B cell (primary cell): Measurements from ENCODE around the gene MED12L. TPM values are rescaled to one million over a fixed set of nuclear protein-coding genes. Genes with fewer than 3 reads are reported as not detected.

Experiments
- ATAC-seq: fragments of 200-7000 bp; cut with Tn5 transposase; one replicate; pipeline ENCODE4 v1.10.0; 2021; ENCODE audit warnings: low read depth, mild to moderate bottlenecking, moderate number of reproducible peaks, moderate library complexity
- CTCF ChIA-PET: fragments of 350-600 bp; sonication (Branson Sonifier 250); formaldehyde crosslinking; loops from one replicate; lab custom pipeline; 2021; ENCODE audit warnings: antibody characterized with exemption, inconsistent platforms; lab: Charles Lee
- POLR2A ChIA-PET: fragments of 350-600 bp; sonication (Branson Sonifier 250); formaldehyde crosslinking; loops from one replicate; lab custom pipeline; 2021; ENCODE audit warnings: antibody characterized with exemption; lab: Charles Lee
- DNase-seq: peaks from one replicate; pipeline ENCODE4 v3.0.0; 2013
- H2AFZ ChIP-seq: 2 replicates; pipeline ENCODE4 v1.6.1; 2012; ENCODE audit warnings: mild to moderate bottlenecking, low read depth, low read length; ENCODE audit not compliant: insufficient read depth, poor library complexity, severe bottlenecking
- H3K27ac ChIP-seq, 2 donors: 1 replicate in 1 of 2; 2 replicates in 1 of 2; pipeline ENCODE4 v1.5.1; 2012 to 2013; ENCODE audit warnings: low read length in 2 of 2, mild to moderate bottlenecking in 2 of 2, moderate library complexity in 1 of 2
- H3K27me3 ChIP-seq, 4 experiments: fragments of 200-600 bp in 1 of 4; sonication (generic) in 1 of 4; replicated peaks in 1 of 4; 1 replicate in 2 of 4; 2 replicates in 2 of 4; pipeline versions ENCODE4 v1.6.1 to v1.7.0; 2013 to 2016; ENCODE audit warnings: low read length in 3 of 4, mild to moderate bottlenecking in 2 of 4, mixed read lengths in 1 of 4, moderate library complexity in 1 of 4; ENCODE audit not compliant: insufficient read depth in 4 of 4, control insufficient read depth in 3 of 4; ENCODE audit errors: control extremely low read depth in 1 of 4
- H3K36me3 ChIP-seq, 2 experiments: replicated peaks in 1 of 2; 1 replicate in 1 of 2; 2 replicates in 1 of 2; pipeline versions ENCODE4 v1.6.1 to v1.7.1; 2013; ENCODE audit warnings: low read length in 1 of 2; ENCODE audit not compliant: insufficient read depth in 2 of 2, control insufficient read depth in 1 of 2; ENCODE audit errors: control extremely low read depth in 1 of 2, extremely low read depth in 1 of 2
- H3K4me1 ChIP-seq, 2 donors: fragments of 200-600 bp in 1 of 2; sonication (generic) in 1 of 2; 1 replicate in 1 of 2; 2 replicates in 1 of 2; pipeline versions ENCODE4 v1.5.1 to v1.6.1; 2013 to 2017; ENCODE audit warnings: low read length in 2 of 2; ENCODE audit not compliant: control insufficient read depth in 2 of 2, insufficient read depth in 2 of 2
- H3K4me2 ChIP-seq: replicated peaks from 2 replicates; pipeline ENCODE3; 2012; ENCODE audit warnings: mild to moderate bottlenecking, low read depth, low read length; ENCODE audit not compliant: poor library complexity, severe bottlenecking
- H3K4me3 ChIP-seq, 5 experiments: fragments of 200-600 bp in 1 of 5; sonication (generic) in 1 of 5; 1 replicate in 3 of 5; 2 replicates in 2 of 5; pipeline versions ENCODE4 v1.5.1 to v1.7.0; 2011 to 2016; ENCODE audit warnings: low read length in 4 of 5, mild to moderate bottlenecking in 4 of 5, low read depth in 2 of 5, control low read depth in 1 of 5, moderate library complexity in 1 of 5; ENCODE audit not compliant: insufficient read depth in 1 of 5; ENCODE audit errors: control extremely low read depth in 1 of 5, extremely low read depth in 1 of 5
- H3K79me2 ChIP-seq: fragments of 200-600 bp; sonication (generic); one replicate; pipeline ENCODE4 v1.6.0; 2016; ENCODE audit warnings: low read length; ENCODE audit not compliant: control insufficient read depth, insufficient read depth
- H3K9ac ChIP-seq: fragments of 200-600 bp; sonication (generic); 2 replicates; pipeline ENCODE4 v1.6.1; 2017; ENCODE audit warnings: mild to moderate bottlenecking, low read length, moderate library complexity
- H3K9me3 ChIP-seq, 3 donors: one replicate each; pipeline versions ENCODE4 v1.6.1 to v1.7.1; 2013; ENCODE audit warnings: low read length in 2 of 3; ENCODE audit not compliant: control insufficient read depth in 2 of 3, insufficient read depth in 1 of 3; ENCODE audit errors: control extremely low read depth in 1 of 3
- H4K20me1 ChIP-seq: 2 replicates; pipeline ENCODE4 v1.6.0; 2012; ENCODE audit warnings: mild to moderate bottlenecking, low read length; ENCODE audit not compliant: insufficient read depth, control insufficient read depth, poor library complexity, severe bottlenecking
- H3K27ac Mint-ChIP-seq: one replicate; pipeline ENCODE4 v1.8.0; 2021; ENCODE audit warnings: mixed read lengths
- H3K27me3 Mint-ChIP-seq: one replicate; pipeline ENCODE4 v1.8.0; 2021; ENCODE audit warnings: mixed read lengths
- H3K4me1 Mint-ChIP-seq: one replicate; pipeline ENCODE4 v1.8.0; 2021; ENCODE audit warnings: mixed read lengths
- H3K4me3 Mint-ChIP-seq: one replicate; pipeline ENCODE4 v1.8.0; 2021; ENCODE audit warnings: mixed read lengths
- H3K9me3 Mint-ChIP-seq: one replicate; pipeline ENCODE4 v1.8.0; 2022; ENCODE audit warnings: mixed read lengths; ENCODE audit not compliant: insufficient read depth
- CTCF ChIP-seq: fragments of 200-600 bp; IDR thresholded peaks from one replicate; pipeline ENCODE4 v1.8.0; 2022; ENCODE audit warnings: antibody characterized with exemption, mild to moderate bottlenecking
- EZH2 ChIP-seq: IDR thresholded peaks from 2 replicates; pipeline ENCODE4 v1.6.1; 2012; ENCODE audit warnings: borderline replicate concordance, low read depth, mild to moderate bottlenecking, moderate library complexity, low read length; ENCODE audit not compliant: insufficient read depth, poor library complexity, severe bottlenecking
- WGBS: methylation state at CpG from one replicate; pipeline ENCODE4 v1.1.5; 2013; ENCODE audit warnings: missing lambda C conversion rate; ENCODE audit not compliant: insufficient coverage; 5-methylcytosine and 5-hydroxymethylcytosine counted together
- intact Hi-C: fragments of 100-400 bp; cut with micrococcal nuclease; formaldehyde crosslinking; loops from one replicate; pipeline ENCODE4 v1.10.0; 2022
- polyA plus RNA-seq: library from polyadenylated mRNA; depleted of rRNA; stranded (reverse); fragments of >200 nt; gene quantifications from 2 replicates; pipeline ENCODE4 v1.2.3, GENCODE V29; 2012
- total RNA-seq, 2 donors: library from RNA; stranded (reverse); fragments of 120-200 nt in 1 of 2; gene quantifications; 1 replicate in 1 of 2; 2 replicates in 1 of 2; pipeline versions ENCODE4 v1.2.3 to v1.2.4, GENCODE V29; 2013 to 2022

Gene MED12L
- total and polyA plus RNA-seq, 2 donors (not counting 1 experiment from before 2014, with no cell fraction given): 0.07 to 0.30 TPM

GRCh38 chr3:151483488-151483887, 398.0 kb downstream of the MED12L start:
- peaks cover 7% of the 10 kb centered on the region for H3K9me3 Mint-ChIP-seq
- POLR2A ChIA-PET: no interaction called here

More at GRCh38 chr3:151483488-151483887, 398.0 kb downstream of the MED12L start:
- no peaks in the 10 kb centered on the region for H3K79me2 ChIP-seq
- no peak overlapping the region for H3K4me2 ChIP-seq
- WGBS: 91% methylated on average over 1 of the region's 1 CpG
- no peak for ATAC-seq
- no peak for DNase-seq
- peaks cover 12% of the 10 kb centered on the region for H3K27me3 Mint-ChIP-seq
- no peak overlapping the region for H3K4me3 Mint-ChIP-seq
- H3K9me3 ChIP-seq: peaks cover 0 to 23% (median 2%) of the 10 kb centered on the region in 3 donors
- H3K27ac Mint-ChIP-seq: no peak overlapping the region
- H2AFZ ChIP-seq: no peak overlapping the region
- CTCF ChIA-PET: interaction anchor here (0.8 to 5.6 kb wide), 2 partner anchors 15 to 44 kb away, joined by 3 to 32 read pairs; no protein-coding TSS in a partner anchor
- no peak overlapping the region for H3K27ac ChIP-seq
- H3K4me3 ChIP-seq: no peak overlapping the region
- H3K9ac ChIP-seq: no peak overlapping the region
- no peaks in the 10 kb centered on the region for H4K20me1 ChIP-seq
- no peak for TF ChIP-seq CTCF
- no peak for TF ChIP-seq EZH2
- no peaks in the 10 kb centered on the region for H3K36me3 ChIP-seq
- H3K4me1 Mint-ChIP-seq: no peaks in the 10 kb centered on the region
- intact Hi-C loops: no loop called here
- H3K27me3 ChIP-seq: peaks cover 0 to 3% (median 0%) of the 10 kb centered on the region in 4 experiments
- H3K4me1 ChIP-seq: no peaks in the 10 kb centered on the region
